Measurements from ENCODE around the gene CEP112. TPM values are rescaled to one million over a fixed set of nuclear protein-coding genes. Genes with fewer than 3 reads are reported as not detected.

CEP112 gene
- polyA plus RNA-seq, 4 donors = 11.3 to 17.8 (median 16.9) TPM

DNA sequence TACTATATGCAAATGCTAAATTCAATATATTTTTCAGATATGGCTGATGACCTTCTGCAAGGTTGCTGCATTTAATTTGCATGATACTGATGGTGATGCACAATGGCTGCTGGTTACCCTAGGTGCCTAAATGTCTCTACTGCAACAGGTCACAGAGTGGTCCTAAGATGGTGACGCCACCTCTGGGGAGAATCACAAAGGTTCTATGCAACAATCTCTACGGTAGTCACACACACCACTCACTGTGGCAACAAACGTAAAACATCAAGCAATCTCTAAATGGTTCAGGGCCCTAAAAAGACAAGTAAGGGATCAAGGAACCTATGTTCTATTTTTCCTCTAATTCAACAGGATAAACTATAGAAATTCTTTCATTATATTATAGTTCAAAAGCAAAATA is 293.3 kb downstream of the CEP112 start:
- no peak for DNase-seq (ENCODE audit: low read depth in 4 of 4, low spot score in 3 of 4)

DNA sequence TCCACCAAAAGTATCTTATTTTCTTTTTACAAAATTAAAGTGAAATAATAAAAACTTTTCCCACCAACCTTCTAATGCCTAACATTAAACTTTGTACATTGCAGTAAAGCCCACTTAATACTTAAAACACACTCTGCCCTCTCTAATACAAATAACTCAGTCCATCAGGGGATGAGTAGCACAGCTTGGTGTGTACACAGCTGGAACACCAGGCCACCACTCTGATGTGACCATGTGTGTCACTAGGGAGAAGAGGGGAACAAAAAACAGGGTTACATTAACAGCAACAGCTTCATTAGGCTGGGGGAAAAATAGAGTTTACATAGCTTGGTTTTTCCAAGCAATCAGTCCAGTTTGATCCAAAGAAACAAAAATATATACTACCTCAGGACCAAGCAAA is 295.0 kb downstream of the CEP112 start:
- DNase-seq (ENCODE audit: low read depth in 4 of 4, low spot score in 3 of 4) = no peak

DNA sequence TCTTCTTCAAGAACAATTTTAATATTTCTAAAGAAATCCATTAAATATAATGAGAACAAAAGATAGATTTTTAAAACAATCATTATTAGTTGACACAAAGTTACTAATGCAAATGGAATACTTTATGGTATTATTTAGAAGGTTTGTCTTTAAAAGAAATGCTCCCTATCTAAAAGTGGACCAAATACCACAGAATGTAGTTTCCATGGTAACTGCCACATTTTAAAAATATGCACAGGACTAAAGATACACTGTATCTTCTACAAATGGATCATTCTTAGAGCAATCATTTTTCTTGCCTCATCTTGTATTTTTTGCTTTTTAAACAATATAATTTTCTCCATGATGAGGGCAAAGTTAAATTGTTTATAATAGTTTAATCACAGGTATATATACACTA is 296.0 kb downstream of the CEP112 start:
- no peak for DNase-seq (ENCODE audit: low read depth in 4 of 4, low spot score in 3 of 4)

DNA sequence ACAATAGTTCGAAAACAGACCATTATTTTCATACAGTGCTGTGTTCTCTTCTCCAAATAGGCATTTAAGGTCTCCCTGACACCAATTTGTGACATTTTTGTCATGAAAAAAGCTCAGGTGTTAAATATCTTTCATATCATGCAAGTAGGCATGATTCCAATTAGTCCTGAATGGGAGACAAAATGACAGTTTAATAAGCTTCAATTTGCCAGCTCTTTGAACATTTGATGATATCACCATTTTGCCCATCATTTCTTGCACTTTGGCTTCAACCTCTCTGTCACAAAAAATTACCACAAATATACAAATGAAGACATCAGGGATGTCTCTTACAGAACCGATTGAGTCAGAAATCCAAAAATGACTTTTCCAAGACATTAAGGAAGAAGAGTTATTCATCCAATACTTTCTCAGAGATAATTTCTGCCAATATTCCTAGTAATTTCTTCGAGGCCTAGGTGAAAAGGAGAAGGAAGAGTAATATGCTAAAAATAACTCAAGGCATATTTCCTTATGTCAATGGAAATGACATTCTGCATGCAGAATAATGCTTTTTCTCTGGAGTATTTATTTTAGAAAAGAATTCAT is 298.1 kb downstream of the CEP112 start:
- no peak for DNase-seq (ENCODE audit: low read depth in 4 of 4, low spot score in 3 of 4)

DNA sequence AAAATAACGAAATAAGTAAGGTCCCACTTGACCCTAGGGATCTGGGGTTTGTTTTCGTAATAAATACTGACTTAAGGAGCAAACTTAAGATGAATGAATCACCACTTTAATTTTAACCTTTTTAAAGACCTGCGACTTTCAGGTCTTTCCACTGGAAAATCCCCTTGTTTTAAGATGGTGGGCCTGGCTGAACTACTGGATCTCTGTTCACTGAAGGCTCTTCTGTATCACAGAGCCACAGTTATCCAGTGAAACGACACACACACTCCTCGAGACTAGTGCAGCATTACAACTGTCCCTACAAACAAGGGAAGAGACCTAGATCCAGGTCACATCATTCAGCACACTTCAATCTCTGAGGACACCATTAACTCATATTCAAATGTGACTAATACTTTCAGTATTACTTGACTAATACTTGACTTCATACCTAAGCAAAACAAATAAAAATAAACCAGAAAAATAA is 299.0 kb downstream of the CEP112 start:
- no peak for DNase-seq (ENCODE audit: low read depth in 4 of 4, low spot score in 3 of 4)

DNA sequence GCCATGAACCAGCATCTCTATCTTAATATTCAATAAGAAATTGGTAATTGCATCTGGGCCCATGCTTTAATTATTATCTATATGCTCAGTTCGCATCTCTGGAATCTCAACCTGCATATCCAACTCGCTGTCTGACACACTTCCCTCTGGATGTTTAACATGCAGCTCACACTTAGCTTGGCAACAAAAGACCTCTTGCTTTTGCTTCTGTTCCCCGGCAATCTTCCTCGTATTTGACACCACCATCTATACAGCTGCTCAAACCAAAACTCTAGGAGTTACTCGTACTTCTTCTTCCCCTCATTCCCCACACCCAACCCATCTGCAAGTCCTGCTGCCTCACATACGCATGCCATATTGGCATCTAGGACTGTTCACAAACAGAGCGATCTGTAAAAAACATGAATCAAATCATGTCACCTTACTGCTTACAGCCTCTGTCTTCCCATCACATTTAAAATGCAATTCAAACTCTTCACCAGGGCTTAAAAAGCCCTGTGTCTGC is 300.6 kb downstream of the CEP112 start:
- no peak for DNase-seq (ENCODE audit: low read depth in 4 of 4, low spot score in 3 of 4)

DNA sequence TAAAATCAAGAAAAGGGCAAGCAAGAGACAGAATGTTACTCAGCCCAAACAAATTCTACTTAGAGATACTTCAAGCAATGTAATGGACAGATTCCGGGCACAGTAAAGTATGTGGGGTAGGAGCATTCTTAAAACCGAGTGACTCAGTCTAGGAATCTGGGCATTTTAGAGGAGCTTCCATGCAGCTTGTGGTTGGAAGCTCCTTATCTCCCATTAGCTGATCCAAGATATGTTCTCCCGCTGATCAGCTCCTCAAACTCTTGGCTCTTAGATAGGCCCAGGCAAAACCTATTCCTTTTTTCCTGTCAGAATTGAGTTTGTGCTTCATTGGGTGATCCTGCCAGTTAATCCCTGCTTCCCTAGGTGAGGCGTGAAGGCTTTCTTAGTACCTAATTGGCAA is 303.3 kb downstream of the CEP112 start:
- no peak for DNase-seq (ENCODE audit: low read depth in 4 of 4, low spot score in 3 of 4)

DNA sequence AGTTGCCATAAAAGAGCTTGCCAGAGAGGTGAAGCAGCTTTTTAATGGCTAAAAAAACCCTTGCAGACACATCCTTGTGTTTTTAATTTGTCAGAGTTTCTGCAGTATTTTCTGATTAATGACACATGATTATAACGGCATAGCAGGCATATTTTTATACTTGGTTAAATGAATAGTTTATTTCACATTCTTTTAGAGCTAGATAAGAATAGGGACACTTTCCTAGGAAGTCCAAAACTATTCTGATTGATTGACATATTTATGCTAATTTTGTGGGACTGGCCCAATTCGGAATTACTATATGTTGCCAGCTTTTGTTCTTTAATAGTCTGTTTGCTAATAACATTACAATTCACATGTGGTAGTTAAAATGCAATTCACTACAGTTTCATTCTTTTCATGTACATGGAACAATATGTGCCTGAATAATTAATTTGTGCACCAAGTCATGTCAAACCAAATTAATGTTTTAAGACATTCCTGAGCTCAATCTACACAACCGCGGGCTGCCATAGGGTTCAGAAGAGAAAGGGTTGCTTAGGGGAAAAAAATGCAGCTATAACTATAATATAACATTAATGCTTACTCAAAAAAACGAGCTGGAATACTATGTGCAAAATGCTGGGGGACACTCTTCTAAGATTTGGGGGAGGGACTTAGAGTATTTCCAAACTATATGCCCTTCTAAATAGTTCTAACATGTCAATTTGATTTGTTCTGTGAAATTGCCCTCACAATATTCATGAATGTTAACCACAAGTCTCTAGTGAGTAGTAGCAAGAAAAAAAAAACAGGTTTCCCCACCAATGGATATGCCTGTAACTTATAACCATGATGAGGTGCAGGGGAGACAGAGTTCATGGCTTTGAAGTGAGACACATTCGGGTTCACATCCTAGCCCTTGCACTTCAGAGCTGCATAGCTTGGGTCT is 305.4 kb downstream of the CEP112 start:
- DNase-seq (ENCODE audit: low read depth in 4 of 4, low spot score in 3 of 4) = no peak

DNA sequence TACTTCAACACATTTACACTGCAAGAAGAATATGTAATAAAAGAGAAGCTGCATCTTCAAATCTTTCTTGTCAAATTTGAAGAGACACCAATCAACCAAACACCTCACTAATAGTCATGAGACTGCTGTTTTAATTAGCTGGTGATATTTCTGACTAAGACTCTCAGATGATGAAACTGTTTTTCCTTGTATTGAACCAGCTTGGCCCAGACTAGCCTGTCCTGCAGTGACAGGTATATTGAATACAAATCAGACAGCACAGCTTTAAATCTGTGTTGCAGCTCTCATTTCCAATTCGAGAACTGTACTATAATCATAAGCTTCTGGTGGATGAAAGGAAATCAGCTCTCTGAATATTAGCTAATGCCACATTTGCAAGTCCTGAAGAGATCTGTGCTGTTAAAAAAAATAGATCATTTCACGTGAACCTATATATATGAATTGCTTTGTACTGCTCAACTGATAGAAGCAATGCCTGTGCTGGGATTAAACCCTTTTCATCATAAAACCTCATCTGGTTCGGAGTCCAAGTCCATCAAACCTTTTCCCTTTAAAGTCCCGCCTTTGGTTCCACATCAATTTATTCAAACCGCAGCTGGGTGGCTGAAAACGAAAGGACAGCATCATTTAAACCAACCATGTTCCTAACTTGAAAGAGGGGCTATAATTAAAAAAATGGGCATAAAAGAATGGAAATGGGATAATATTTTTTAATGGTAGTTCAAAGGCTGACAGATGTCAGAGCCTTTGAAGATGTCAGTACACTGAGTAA is 306.2 kb downstream of the CEP112 start:
- DNase-seq (ENCODE audit: low read depth in 4 of 4, low spot score in 3 of 4) = no peak

DNA sequence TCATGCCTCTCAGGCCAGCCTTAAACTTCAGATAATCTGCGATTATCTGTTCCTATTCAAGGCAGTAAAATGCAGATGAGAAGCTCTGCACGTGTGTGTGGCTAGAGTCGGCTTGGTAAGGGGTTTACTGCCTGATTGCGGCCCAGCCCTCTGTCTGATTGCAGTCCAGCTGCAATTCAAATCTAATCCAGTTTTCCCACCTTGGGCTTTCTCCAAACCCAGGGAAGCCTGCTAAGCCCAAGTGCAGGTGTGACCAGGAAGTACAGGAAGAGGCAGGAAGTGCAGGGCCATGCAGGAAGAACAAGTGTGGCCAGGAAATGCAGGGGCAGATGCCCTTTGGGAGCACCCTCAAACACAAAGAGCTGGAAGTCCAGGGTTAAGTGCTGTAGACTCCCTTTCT is 314.9 kb downstream of the CEP112 start:
- DNase-seq (ENCODE audit: low read depth in 4 of 4, low spot score in 3 of 4) = no peak

DNA sequence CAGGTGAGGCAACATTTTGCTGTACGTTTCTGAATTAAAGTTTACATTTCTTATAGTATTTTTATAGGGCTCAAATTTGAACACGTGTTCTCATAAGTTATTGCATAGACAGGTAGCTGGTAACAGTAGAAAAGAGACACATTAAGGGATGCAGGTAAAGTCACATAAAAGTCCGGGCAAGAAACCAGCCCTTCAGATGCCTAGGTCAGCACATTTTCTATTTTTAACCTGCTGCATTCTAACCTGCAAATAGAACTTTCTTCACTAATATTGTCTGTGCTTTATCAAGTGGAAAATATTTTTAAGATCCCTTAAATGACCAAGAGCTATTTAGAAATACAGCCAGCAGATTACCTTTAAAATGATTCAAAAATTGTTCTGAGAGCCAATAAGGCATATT is 323.1 kb downstream of the CEP112 start:
- no peak for DNase-seq (ENCODE audit: low read depth in 4 of 4, low spot score in 3 of 4)

DNA sequence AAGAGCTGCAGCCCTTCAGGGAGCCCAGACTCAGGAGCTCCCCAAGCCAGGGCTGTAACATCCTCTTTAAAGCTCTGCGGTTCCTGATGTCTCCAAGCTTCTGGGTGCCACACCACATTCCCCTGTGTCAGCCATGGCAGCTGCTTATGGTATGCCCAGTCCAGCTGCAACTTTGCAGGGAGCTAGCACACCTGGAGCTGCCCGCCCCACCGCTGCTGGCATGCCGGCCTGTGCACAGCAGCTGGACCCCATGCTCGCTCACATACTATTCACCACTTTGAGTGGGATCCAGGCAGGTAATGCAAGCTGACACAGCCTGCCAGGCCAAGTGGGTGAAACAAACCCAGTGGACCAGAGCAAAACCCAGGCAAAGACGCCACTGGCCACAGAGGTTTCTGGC is 324.9 kb downstream of the CEP112 start:
- no peak for DNase-seq (ENCODE audit: low read depth in 4 of 4, low spot score in 3 of 4)

DNA sequence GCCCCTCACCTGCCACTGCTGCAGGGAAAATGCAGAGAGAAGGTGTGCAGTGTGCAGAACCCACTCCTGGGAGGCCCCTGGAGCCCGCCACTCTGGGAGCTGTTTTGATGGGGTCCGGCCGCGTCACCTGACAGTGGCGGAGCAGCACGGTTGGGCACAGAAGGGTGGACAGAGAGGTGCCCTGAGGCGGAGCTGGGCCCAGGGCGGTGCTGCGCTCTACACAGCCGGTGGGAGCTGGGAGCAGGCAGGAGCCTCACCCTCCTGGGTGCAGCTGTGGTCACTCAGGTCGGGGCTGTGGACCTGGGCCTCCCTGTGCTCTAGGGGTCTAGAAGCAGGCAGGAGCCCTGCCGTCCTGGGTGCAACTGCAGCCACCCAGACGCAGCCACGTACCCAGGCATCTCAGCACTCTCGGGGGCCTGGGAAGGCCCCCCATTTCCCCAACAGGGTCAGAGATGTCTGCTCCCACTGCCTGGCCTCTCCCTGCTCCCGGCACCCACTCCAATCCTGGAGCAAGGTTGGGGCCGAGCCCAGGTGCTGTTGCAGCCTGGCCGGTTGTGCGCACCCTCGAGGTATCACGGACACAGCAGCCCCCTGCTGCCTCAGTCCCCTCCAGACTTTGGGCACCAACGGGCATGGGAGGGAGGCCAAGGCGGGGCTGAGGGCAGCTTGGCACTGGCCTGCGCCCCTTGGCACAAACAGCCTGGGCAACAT is 326.1 kb downstream of the CEP112 start:
- no peak for DNase-seq (ENCODE audit: low read depth in 4 of 4, low spot score in 3 of 4)

DNA sequence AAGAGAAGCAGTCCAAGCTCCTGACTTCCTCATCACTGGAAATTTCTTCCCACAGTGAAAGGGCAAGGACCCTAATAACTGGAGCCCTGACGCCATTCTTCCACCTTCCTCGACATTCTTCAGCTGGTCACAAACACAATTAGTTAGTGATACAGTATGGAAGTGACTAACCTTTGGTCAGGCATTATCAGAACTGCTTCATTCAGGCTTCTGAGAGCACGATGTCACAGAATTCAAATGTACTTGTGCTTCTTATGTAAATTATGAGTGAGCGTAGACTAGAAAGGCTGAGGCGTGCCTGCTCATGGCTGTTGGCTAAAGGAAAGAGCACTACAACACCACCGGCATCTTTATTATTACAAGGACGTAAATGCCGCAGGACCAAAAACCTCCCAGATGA is 327.5 kb downstream of the CEP112 start:
- DNase-seq (ENCODE audit: low read depth in 4 of 4, low spot score in 3 of 4) = no peak

DNA sequence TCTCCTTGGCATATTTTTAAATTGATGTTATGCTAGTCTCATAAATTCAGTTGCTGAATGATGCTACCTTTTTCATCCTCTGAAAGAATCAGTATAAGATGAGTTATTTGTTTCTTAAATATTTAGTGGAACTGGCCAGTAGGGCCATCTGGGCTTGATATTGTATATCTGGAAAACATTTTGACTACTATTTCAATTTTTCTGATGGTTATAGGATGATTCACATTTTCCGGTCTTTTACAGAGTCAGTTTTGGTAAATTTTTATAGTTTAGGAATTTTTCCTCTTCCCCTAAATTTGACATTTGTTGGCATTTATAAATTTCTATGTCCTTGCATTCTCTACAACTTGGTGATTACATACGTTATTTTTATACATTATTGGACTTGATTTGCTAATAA is 334.2 kb downstream of the CEP112 start:
- DNase-seq (ENCODE audit: low read depth in 4 of 4, low spot score in 3 of 4) = no peak

DNA sequence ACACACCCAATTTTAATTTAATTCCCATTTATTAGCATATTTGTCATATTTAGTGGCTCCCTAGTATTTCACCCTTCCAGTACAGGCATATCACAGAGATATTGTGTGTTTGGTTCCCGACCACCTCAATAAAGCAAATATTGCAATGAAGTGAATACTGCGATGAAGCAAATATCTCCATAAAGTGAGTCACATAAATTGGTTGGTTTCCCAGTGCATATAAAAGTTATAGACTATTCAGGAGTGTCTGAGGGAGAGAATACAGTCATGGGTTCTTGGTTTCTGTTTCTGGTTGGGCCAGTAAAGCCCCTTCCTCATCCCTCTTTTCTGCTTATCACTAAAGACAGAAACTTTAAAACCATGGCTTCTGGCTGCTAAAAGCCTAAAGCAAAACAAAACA is 335.1 kb downstream of the CEP112 start:
- DNase-seq (ENCODE audit: low read depth in 4 of 4, low spot score in 3 of 4) = no peak

DNA sequence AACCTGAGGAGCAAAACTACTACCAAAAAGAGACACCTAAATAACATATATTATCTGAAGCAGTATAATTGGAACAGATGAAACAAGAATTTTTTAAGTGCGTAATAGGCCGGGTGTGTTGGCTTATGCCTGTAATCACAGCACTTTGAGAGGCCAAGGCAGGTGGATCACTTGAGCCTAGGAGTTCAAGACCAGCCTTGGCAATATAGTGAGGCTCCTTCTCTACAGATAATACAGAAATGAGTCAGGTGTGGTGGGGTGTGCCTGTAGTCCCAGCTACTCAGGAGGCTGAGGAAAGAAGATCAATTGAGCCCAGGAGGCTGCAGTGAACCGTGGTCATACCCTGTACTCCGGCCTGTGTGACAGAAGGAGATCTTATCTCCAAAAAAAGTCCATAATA is 336.3 kb downstream of the CEP112 start:
- no peak for DNase-seq (ENCODE audit: low read depth in 4 of 4, low spot score in 3 of 4)

DNA sequence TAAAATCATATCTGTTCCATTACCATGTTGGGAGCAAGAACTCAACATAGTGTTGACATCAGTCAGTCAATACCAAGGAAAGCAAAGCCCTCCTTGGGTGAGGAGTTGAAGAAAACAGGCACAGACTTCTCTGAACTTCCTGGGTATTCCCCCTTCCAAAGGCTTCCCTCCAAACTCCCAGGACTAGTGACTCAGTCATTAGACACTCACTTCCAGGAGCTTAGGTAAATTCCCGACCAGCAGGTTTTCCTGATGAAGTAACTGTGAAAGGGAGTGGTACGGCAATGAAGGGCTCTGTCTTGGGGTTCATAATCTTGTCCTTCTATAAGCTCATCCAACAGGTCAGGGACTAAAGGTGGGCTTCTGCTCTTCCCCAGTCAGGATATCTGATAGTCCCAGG is 336.7 kb downstream of the CEP112 start:
- DNase-seq (ENCODE audit: low read depth in 4 of 4, low spot score in 3 of 4) = no peak

DNA sequence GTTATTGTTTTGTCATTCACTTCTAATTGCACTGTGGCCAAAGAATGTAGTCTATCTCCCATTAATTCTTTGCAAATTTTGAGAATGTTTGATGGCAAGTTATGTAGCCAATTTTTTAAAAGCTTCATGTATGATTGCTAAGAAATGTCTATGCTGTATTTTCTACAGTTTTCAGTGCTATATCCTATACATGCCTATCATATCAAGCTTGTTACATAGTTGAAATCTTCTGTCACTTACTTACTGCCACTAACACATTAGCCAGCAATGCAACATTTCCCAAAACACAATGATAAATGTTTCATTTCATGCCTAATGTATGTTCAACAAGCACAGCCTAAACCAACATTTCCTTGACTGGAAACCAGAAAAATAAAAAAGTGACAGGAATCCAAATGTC is 338.1 kb downstream of the CEP112 start:
- no peak for DNase-seq (ENCODE audit: low read depth in 4 of 4, low spot score in 3 of 4)

DNA sequence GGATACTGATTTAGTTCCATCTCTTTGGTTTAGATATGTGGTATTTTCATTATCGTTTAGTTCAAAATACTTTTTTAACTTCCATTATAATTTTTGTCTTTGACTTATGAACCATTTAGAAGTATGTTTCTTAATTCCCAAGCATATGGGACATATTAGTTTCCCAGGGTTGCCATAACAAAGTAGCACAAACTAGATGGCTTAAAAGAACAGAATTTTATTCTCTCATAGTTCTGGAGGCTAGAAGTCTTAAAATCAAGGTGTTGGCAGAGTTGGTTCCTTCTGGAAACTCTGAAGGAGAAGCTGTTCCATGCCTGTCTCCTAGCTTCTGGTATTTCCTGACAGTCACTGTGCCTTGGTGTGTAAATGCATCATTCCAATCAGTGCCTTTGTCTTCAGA is 339.0 kb downstream of the CEP112 start:
- no peak for DNase-seq (ENCODE audit: low read depth in 4 of 4, low spot score in 3 of 4)
